ENCODE measurements around the gene TBC1D22B. TPM values are rescaled to one million over a fixed set of nuclear protein-coding genes. Genes with fewer than 3 reads are reported as not detected.
"Not testable (repeated sequence)": the region's sequence is repeated elsewhere in the genome, so short reads cannot be mapped to it uniquely, and the experiment has no call there.

TBC1D22B gene
- total and polyA plus RNA-seq, 2 of the 13 experiments (the other 11 are each of a cell fraction or from before 2014, with no cell fraction given), result 9.7 to 12.9 TPM

DNA sequence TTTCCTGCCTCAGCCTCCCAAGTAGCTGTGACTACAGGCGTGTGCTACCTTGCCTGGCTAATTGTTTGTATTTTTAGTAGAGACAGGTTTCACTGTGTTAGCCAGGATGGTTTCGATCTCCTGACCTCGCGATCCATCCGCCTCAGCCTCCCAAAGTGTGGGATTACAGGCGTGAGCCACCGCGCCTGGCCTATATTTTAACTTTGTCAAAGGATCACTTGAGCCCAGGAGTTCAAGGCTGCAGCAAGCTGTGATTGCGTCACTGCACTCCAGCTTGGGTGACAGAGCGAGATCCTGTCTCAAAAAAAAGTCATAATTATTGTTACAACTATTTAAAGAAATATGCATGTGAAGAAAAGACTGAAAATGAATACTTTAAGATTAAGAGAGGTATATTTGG, 72.8 kb downstream of the TBC1D22B start (continued):
- peak; percentile 77 for TF ChIP-seq RXRB (CRISPR knock-in tag; IDR thresholded peaks at IDR 0.05; ENCODE audit: borderline replicate concordance)
- TF ChIP-seq, protein P1, sequence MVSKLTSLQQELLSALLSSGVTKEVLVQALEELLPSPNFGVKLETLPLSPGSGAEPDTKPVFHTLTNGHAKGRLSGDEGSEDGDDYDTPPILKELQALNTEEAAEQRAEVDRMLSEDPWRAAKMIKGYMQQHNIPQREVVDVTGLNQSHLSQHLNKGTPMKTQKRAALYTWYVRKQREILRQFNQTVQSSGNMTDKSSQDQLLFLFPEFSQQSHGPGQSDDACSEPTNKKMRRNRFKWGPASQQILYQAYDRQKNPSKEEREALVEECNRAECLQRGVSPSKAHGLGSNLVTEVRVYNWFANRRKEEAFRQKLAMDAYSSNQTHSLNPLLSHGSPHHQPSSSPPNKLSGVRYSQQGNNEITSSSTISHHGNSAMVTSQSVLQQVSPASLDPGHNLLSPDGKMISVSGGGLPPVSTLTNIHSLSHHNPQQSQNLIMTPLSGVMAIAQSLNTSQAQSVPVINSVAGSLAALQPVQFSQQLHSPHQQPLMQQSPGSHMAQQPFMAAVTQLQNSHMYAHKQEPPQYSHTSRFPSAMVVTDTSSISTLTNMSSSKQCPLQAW (CRISPR knock-in tag; IDR thresholded peaks at IDR 0.05), result 0 out of 2 replicates have a peak, but pooled peaks have one; percentile 51
- not testable (repeated sequence) for TF ChIP-seq FOXP1 (IDR thresholded peaks at IDR 0.05)
- TF ChIP-seq FOXP1 (CRISPR knock-in tag; IDR thresholded peaks at IDR 0.05), result peak; percentile 47; the same call in 1 of the 2 replicates
- peak; percentile 95 for TF ChIP-seq CEBPB (IDR thresholded peaks at IDR 0.05; ENCODE audit: borderline replicate concordance, low read depth, low read length)
- TF ChIP-seq, protein P2, sequence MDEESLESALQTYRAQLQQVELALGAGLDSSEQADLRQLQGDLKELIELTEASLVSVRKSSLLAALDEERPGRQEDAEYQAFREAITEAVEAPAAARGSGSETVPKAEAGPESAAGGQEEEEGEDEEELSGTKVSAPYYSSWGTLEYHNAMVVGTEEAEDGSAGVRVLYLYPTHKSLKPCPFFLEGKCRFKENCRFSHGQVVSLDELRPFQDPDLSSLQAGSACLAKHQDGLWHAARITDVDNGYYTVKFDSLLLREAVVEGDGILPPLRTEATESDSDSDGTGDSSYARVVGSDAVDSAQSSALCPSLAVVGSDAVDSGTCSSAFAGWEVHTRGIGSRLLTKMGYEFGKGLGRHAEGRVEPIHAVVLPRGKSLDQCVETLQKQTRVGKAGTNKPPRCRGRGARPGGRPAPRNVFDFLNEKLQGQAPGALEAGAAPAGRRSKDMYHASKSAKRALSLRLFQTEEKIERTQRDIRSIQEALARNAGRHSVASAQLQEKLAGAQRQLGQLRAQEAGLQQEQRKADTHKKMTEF (CRISPR knock-in tag; IDR thresholded peaks at IDR 0.05), result peak; percentile 71; the same call in 1 of the 2 replicates
- peak; percentile 88 for TF ChIP-seq RXRA (CRISPR knock-in tag; IDR thresholded peaks at IDR 0.05)
- TF ChIP-seq TEAD3 (CRISPR knock-in tag; optimal IDR thresholded peaks at IDR 0.05; ENCODE audit: borderline replicate concordance), result peak; percentile 20
- 0 out of 2 replicates have a peak, but pooled peaks have one; percentile 37 for TF ChIP-seq ZNF724P (CRISPR knock-in tag; IDR thresholded peaks at IDR 0.05; ENCODE audit: borderline replicate concordance)
- TF ChIP-seq, protein P3, sequence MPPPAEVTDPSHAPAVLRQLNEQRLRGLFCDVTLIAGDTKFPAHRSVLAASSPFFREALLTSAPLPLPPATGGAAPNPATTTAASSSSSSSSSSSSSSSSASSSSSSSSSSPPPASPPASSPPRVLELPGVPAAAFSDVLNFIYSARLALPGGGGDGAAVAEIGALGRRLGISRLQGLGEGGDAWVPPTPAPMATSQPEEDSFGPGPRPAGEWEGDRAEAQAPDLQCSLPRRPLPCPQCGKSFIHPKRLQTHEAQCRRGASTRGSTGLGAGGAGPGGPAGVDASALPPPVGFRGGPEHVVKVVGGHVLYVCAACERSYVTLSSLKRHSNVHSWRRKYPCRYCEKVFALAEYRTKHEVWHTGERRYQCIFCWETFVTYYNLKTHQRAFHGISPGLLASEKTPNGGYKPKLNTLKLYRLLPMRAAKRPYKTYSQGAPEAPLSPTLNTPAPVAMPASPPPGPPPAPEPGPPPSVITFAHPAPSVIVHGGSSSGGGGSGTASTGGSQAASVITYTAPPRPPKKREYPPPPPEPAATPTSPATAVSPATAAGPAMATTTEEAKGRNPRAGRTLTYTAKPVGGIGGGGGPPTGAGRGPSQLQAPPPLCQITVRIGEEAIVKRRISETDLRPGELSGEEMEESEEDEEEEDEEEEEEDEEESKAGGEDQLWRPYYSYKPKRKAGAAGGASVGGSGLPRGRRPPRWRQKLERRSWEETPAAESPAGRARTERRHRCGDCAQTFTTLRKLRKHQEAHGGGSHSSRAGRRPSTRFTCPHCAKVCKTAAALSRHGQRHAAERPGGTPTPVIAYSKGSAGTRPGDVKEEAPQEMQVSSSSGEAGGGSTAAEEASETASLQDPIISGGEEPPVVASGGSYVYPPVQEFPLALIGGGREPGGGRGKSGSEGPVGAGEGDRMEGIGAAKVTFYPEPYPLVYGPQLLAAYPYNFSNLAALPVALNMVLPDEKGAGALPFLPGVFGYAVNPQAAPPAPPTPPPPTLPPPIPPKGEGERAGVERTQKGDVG (CRISPR knock-in tag; IDR thresholded peaks at IDR 0.05; ENCODE audit: borderline replicate concordance), result peak; percentile 99
- TF ChIP-seq CEBPG (CRISPR knock-in tag; IDR thresholded peaks at IDR 0.05), result peak; percentile 96
- TF ChIP-seq, protein P4, sequence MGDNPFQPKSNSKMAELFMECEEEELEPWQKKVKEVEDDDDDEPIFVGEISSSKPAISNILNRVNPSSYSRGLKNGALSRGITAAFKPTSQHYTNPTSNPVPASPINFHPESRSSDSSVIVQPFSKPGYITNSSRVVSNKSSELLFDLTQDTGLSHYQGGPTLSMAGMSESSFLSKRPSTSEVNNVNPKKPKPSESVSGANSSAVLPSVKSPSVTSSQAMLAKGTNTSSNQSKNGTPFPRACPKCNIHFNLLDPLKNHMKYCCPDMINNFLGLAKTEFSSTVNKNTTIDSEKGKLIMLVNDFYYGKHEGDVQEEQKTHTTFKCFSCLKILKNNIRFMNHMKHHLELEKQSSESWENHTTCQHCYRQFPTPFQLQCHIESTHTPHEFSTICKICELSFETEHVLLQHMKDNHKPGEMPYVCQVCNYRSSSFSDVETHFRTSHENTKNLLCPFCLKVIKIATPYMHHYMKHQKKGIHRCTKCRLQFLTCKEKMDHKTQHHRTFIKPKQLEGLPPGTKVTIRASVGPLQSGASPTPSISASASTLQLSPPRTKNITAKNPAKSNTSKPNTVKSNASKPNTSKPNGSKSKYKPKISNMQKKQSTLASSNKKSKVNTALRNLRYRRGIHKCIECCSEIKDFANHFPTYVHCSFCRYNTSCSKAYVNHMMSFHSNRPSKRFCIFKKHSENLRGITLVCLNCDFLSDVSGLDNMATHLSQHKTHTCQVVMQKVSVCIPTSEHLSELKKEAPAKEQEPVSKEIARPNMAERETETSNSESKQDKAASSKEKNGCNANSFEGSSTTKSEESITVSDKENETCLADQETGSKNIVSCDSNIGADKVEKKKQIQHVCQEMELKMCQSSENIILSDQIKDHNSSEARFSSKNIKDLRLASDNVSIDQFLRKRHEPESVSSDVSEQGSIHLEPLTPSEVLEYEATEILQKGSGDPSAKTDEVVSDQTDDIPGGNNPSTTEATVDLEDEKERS (CRISPR knock-in tag; IDR thresholded peaks at IDR 0.05), result peak; percentile 60; the same call in 1 of the 2 replicates
- TF ChIP-seq HDAC1 (CRISPR knock-in tag; IDR thresholded peaks at IDR 0.05), result peak; percentile 52
- 0 out of 2 replicates have a peak, but pooled peaks have one; percentile 22 for TF ChIP-seq KAT8 (CRISPR knock-in tag; IDR thresholded peaks at IDR 0.05)
- TF ChIP-seq ZMYM2 (CRISPR knock-in tag; IDR thresholded peaks at IDR 0.05), result peak; percentile 96
- peak; percentile 67; the same call in 1 of the 2 replicates for TF ChIP-seq ADNP (CRISPR knock-in tag; IDR thresholded peaks at IDR 0.05)
- 0 out of 2 replicates have a peak, but pooled peaks have one; percentile 33 for TF ChIP-seq ZNF205 (CRISPR knock-in tag; IDR thresholded peaks at IDR 0.05)
- TF ChIP-seq ZNF614 (CRISPR knock-in tag; IDR thresholded peaks at IDR 0.05; ENCODE audit: borderline replicate concordance), result 0 out of 2 replicates have a peak, but pooled peaks have one; percentile 57
- peak; percentile 97 for TF ChIP-seq RARA (CRISPR knock-in tag; IDR thresholded peaks at IDR 0.05)

Measured in HepG2 (cell line).